ENCODE data around the gene ATP13A4.

The ATP13A4 gene

GRCh38 chr3:193403307-193403706, 151.4 kb downstream of the ATP13A4 start:
- DNase-seq (ENCODE audit: low read depth), result no peak

- no peak for DNase-seq (ENCODE audit: low read depth)
Observed at GRCh38 chr3:193400304-193400703, 154.4 kb downstream of the ATP13A4 start.

DNA sequence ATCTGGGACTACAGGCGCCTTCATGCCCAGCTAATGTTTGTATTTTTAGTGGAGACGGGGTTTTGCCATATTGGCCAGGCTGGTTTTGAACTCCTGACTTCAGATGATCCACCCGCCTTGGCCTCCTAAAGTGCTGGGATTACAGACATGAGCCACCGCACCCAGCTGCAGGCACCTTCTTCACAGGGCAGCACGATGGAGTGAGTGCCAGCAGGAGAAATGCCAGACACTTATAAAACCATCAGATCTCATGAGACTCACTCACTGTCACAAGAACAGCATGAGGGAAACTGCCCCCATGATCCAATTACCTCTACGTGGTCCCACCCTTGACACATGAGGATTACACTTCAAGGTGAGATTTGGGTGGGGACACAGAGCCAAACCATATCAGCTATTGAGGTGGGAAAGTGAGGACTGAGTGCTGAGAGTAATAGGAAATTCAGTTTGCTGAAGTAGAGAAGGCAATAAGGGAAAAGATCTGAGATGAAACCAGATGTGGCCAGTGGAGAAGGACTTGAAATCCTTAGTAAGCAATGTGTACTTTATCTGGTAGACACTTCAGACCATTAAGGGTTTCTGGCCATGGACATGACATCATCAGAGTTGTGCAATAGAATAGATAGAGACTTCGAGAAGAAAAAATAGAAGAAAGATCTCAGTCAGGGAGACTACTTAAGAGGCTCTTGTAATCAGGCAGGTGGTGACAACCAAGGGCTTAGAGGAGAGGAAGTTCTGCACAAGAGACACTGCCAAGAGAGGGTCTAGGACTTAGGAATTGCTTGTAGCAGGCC, 158.0 kb downstream of the ATP13A4 start:
- DNase-seq (ENCODE audit: low read depth), result no peak

DNA sequence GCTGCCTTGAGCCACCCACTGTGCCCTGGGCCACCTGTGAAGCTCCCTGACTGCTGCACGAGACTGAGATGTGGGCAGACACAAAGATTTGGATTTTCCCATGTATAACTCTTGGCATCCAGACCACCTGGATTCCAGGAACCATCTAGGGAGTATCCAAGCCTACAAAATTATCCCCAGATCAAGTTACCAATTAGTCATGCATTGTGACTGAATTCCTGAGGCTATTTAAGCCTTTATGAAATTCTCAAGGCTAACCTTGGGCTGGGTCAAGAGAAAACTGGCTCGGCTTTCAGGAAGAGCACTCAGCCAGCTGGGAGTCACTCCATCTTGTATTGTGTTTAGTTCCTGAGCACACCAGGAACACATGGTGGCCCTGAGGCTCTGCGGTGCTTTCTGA, 162.8 kb downstream of the ATP13A4 start:
- DNase-seq (ENCODE audit: low read depth), result no peak

DNA sequence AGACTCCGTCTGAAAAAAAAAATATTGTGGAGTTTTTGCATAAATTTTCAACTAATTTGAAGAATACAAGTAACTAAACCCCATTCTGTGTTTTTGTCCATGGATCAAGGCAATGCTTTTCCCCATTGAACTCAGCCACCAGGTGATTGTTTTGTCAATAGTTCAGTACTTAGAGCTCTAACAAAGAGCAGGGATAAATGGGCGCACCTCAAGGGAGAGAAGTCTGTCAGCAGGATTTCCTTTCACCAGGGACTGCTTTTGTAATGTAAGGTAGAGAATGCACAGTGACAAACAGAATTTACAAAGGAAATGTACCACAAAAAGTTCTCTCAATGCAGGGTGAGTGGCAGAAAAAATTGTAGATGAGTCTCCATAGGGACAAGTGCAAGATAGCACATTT, 165.4 kb downstream of the ATP13A4 start:
- no peak for DNase-seq (ENCODE audit: low read depth)

GRCh38 chr3:193388361-193388760, 166.3 kb downstream of the ATP13A4 start:
- DNase-seq (ENCODE audit: low read depth), result no peak

GRCh38 chr3:193387596-193387995, 167.1 kb downstream of the ATP13A4 start:
- DNase-seq (ENCODE audit: low read depth), result no peak

GRCh38 chr3:193378706-193379105, 176.0 kb downstream of the ATP13A4 start, which contains the start of gene ATP13A5:
TSS of gene ATP13A5 (minus strand) at chr3:193378753. CDS start at chr3:193378725, 28 bp downstream.
- DNase-seq (ENCODE audit: low read depth), result no peak

GRCh38 chr3:193377591-193377990, 177.1 kb downstream of the ATP13A4 start:
- DNase-seq (ENCODE audit: low read depth), result no peak

DNA sequence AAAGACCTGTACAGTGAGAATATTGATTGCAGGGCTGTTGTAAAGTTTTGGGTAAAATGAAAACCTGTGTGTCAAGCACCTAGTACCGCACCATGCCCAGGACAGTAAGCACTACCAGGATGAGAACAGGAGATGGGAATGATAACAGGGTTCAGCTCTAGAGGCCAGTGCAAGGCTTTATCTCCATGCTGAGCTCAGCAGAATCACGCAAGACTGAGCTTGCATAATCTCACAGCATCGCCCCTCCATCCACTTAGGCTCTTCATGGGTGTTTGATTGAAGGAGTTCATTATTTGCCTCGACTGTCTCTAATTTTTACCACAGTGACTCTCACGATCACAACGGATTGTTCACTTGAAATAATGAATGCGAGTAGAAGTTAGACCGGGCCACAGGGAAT, 179.1 kb downstream of the ATP13A4 start:
- DNase-seq (ENCODE audit: low read depth), result no peak

DNA sequence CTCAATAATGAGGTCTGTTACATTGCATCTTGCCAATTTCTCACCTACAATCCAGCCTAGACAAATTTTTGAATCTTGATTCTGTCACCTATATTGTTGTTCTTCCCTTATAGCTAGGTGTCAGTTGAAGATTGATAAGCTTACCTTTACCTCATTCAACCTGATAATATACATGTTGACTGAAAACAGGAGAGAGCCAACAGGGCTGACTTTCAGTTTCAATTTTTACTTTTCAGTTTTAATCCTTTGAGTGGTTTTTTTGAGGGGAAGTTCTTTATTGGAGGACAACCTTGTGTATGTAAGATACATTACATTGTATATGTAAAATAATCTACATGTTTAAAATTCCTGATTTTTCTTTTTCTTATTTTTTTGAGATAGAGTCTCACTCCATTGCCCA, 181.9 kb downstream of the ATP13A4 start:
- no peak for DNase-seq (ENCODE audit: low read depth)

GRCh38 chr3:193367868-193368267, 186.8 kb downstream of the ATP13A4 start:
- DNase-seq (ENCODE audit: low read depth), result no peak

DNA sequence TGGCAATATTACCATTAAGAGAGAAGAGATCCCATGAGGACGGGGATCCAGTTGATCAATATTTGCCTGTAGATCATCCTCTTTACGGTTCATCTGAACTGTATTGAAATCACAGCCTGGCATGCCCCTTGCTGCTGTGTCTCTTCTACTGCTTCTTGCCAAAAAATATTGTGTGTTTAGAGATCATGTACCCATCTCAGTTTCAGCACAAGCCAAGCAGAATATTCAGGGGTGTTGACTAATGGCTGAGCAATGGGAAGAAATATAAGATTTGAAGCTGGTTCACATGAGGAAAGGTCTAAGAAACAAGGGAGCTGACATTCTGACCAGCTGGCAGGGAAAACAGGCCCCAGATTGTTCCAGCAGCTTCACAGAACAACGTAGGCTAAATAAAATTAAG, 197.4 kb downstream of the ATP13A4 start:
- DNase-seq (ENCODE audit: low read depth), result no peak

DNA sequence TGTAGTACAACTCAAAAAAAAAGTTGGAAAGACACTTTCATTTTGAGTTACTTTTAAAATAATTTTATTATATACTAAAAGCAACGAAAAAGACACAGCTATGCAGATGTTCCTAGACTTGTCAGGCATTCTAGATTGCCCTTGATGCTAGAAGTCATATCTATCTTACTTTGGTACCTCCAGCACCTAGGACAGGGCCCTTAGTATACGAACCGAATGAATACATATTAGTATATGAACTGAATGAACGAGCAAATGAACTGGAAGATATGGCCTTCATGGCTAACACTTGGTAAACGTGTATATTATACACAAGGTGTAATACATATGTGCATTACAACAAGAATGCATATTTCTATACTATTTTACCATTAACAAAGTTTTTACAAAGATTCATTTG, 200.3 kb downstream of the ATP13A4 start:
- no peak for DNase-seq (ENCODE audit: low read depth)
